Caco-2 (cell line): ENCODE results near the gene TAS1R2. TPM values are rescaled to one million over a fixed set of nuclear protein-coding genes. Genes with fewer than 3 reads are reported as not detected.

ENCODE experiments used
- BruUV-seq: library from RNA; stranded (reverse); fragments of 400-500 nt; replicated peaks from 2 replicates; lab custom pipeline; 2021; lab: Mats Ljungman, UMichigan
- CTCF ChIA-PET: fragments of 300-600 bp; sonication (Branson Sonifier 250); formaldehyde crosslinking; loops from one replicate; lab custom pipeline; 2022; ENCODE audit warnings: antibody characterized with exemption; lab: Charles Lee
- POLR2A ChIA-PET: fragments of 300-600 bp; sonication (Branson Sonifier 250); formaldehyde crosslinking; loops from one replicate; lab custom pipeline; 2022; ENCODE audit warnings: antibody characterized with exemption; lab: Charles Lee
- DNase-seq, 2 experiments: peaks; one replicate each; pipeline versions ENCODE4 v3.0.0 to v3.0.0-alpha.2; 2020 to 2022
- H3K27me3 ChIP-seq: replicated peaks from 2 replicates; pipeline ENCODE4 v1.6.0; 2011; ENCODE audit warnings: low read length; ENCODE audit not compliant: control insufficient read depth, insufficient read depth
- H3K36me3 ChIP-seq: 2 replicates; pipeline ENCODE4 v1.5.1; 2011; ENCODE audit warnings: low read length; ENCODE audit not compliant: control insufficient read depth, insufficient read depth
- H3K4me1 ChIP-seq: fragments of 250-450 bp; sonication (Bioruptor Pico); 2 replicates; pipeline ENCODE4 v1.5.1; 2020; ENCODE audit warnings: mild to moderate bottlenecking
- H3K4me3 ChIP-seq: 2 replicates; pipeline ENCODE4 v1.5.1; 2011; ENCODE audit warnings: low read depth, mild to moderate bottlenecking, control low read depth, low read length
- H3K9me3 ChIP-seq: fragments of 250-450 bp; sonication (Bioruptor Pico); 2 replicates; pipeline ENCODE4 v1.5.1; 2020; ENCODE audit warnings: mild to moderate bottlenecking, moderate library complexity
- H3K27ac Mint-ChIP-seq: one replicate; pipeline ENCODE4 v1.8.0; 2022; ENCODE audit warnings: mixed read lengths; ENCODE audit not compliant: unreplicated experiment
- H3K27me3 Mint-ChIP-seq: one replicate; pipeline ENCODE4 v1.8.0; 2022; ENCODE audit warnings: mixed read lengths; ENCODE audit not compliant: insufficient read depth, unreplicated experiment
- H3K36me3 Mint-ChIP-seq: one replicate; pipeline ENCODE4 v1.8.0; 2022; ENCODE audit warnings: mild to moderate bottlenecking, mixed read lengths; ENCODE audit not compliant: insufficient read depth, unreplicated experiment
- H3K4me1 Mint-ChIP-seq: one replicate; pipeline ENCODE4 v1.8.0; 2022; ENCODE audit warnings: low read depth, mixed read lengths; ENCODE audit not compliant: unreplicated experiment
- H3K4me3 Mint-ChIP-seq: one replicate; pipeline ENCODE4 v1.8.0; 2022; ENCODE audit warnings: mild to moderate bottlenecking, moderate library complexity, mixed read lengths; ENCODE audit not compliant: unreplicated experiment
- H3K9me3 Mint-ChIP-seq: one replicate; pipeline ENCODE4 v1.8.0; 2022; ENCODE audit warnings: mixed read lengths; ENCODE audit not compliant: unreplicated experiment
- intact Hi-C: fragments of 100-400 bp; cut with micrococcal nuclease; formaldehyde crosslinking; loops from one replicate; pipeline ENCODE4 v1.10.0; 2022; ENCODE audit not compliant: unreplicated experiment
- total RNA-seq: library from RNA; stranded (reverse); gene quantifications from 2 replicates; pipeline ENCODE4 v1.2.3, GENCODE V29; 2022
- TF ChIP-seq, protein P1 (sequence below), 2 experiments: fragments of 200-600 bp in 1 of 2; IDR thresholded peaks; 1 replicate in 1 of 2; 2 replicates in 1 of 2; pipeline versions ENCODE4 v1.5.1 to v1.8.0; 2011 to 2022; ENCODE audit warnings: antibody characterized with exemption in 1 of 2, control low read depth in 1 of 2, inconsistent platforms in 1 of 2, low read depth in 1 of 2, low read length in 1 of 2, mild to moderate bottlenecking in 1 of 2, moderate library complexity in 1 of 2; ENCODE audit not compliant: insufficient read depth in 1 of 2, severe bottlenecking in 1 of 2, unreplicated experiment in 1 of 2

The TAS1R2 gene
- total RNA-seq, 1 experiment from 2014 or later = not detected

DNA sequence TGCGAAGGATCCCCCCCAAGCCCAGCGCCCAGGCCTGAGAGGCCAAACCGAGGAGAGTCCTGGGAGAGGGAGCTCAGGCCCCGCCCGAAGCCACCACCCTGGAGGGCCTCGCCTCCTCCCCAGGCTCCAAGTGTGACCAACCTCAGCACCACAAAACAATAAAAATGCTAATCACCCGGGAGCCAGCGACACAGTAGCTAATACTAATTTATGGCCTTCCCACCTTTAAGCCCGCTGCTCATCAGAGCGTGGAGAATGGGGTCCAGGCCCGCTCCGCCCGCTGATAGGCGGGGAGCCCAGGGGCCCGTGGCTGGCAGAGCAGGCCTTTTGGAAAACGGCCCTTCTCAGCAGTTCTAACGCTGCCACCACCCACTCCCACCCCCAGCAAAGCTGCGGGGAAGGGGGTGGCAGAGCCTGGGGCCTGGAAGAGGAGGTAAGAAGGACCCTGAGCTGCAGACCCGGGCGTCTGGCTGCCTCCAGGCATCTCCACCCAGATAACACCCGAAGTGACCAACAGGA, 20.4 kb upstream of the TAS1R2 start:
- TF ChIP-seq, protein P1, sequence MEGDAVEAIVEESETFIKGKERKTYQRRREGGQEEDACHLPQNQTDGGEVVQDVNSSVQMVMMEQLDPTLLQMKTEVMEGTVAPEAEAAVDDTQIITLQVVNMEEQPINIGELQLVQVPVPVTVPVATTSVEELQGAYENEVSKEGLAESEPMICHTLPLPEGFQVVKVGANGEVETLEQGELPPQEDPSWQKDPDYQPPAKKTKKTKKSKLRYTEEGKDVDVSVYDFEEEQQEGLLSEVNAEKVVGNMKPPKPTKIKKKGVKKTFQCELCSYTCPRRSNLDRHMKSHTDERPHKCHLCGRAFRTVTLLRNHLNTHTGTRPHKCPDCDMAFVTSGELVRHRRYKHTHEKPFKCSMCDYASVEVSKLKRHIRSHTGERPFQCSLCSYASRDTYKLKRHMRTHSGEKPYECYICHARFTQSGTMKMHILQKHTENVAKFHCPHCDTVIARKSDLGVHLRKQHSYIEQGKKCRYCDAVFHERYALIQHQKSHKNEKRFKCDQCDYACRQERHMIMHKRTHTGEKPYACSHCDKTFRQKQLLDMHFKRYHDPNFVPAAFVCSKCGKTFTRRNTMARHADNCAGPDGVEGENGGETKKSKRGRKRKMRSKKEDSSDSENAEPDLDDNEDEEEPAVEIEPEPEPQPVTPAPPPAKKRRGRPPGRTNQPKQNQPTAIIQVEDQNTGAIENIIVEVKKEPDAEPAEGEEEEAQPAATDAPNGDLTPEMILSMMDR (IDR thresholded peaks at IDR 0.05; ENCODE audit: insufficient read depth in 1 of 2, low read depth in 1 of 2, low read length in 1 of 2, severe bottlenecking in 1 of 2, unreplicated experiment in 1 of 2) = no peak
- no peaks in the 10 kb centered on the region for H3K27me3 ChIP-seq
- BruUV-seq = no TSS peak
- no peaks in the 10 kb centered on the region for H3K4me1 ChIP-seq
- ChIA-PET POLR2A (no interaction called here), CTCF (no interaction called here)
- no peak overlapping the region for H3K4me3 ChIP-seq
- no peak for DNase-seq
- no peaks in the 10 kb centered on the region for H3K36me3 ChIP-seq
- no peaks in the 10 kb centered on the region for H3K9me3 ChIP-seq
- intact Hi-C loops = no loop called here
- no peaks in the 10 kb centered on the region for H3K27me3 Mint-ChIP-seq
- no peaks in the 10 kb centered on the region for H3K36me3 Mint-ChIP-seq
- H3K27ac Mint-ChIP-seq = no peak overlapping the region
- H3K9me3 Mint-ChIP-seq = no peaks in the 10 kb centered on the region
- H3K4me3 Mint-ChIP-seq = no peak overlapping the region
- H3K4me1 Mint-ChIP-seq = no peaks in the 10 kb centered on the region

DNA sequence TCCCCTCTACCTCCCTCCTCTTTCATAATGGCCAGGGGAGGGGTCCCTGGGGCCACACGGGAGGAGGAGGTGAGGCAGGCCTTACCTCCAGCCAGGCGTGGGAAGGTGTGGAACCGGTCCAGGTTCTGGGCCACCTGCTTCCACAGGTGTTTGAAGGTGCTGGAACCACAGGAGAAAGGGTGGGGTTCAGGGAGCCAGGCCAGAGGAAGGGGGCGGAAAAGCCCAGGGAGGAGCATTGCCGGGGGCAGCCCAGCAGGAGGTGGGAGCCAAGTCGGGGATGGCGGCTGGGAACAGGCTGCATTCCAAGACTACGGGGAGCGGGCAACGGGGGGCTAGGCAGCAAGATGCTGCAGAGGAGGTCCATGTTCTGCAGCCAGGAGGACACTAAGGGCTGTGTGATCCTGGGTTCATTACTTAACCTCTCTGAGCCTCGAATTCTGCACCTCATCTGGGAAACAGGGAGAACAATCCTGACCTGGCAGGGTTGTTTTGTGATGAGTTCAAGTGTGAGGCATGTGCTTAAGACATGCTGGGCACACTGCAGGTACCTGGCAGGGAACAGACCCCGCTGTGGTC, 19.8 kb upstream of the TAS1R2 start:
- POLR2A ChIA-PET = no interaction called here
- Histone ChIP-seq H3K36me3 (no peaks in the 10 kb centered on the region), H3K4me3 (no peak overlapping the region), H3K27me3 (no peaks in the 10 kb centered on the region), H3K4me1 (no peaks in the 10 kb centered on the region), H3K9me3 (no peaks in the 10 kb centered on the region)
- no peaks in the 10 kb centered on the region for H3K36me3 Mint-ChIP-seq
- H3K4me3 Mint-ChIP-seq = no peak overlapping the region
- H3K4me1 Mint-ChIP-seq = no peaks in the 10 kb centered on the region
- BruUV-seq = no TSS peak
- no peak overlapping the region for H3K27ac Mint-ChIP-seq
- TF ChIP-seq, protein P1 (IDR thresholded peaks at IDR 0.05; ENCODE audit: insufficient read depth in 1 of 2, low read depth in 1 of 2, low read length in 1 of 2, severe bottlenecking in 1 of 2, unreplicated experiment in 1 of 2) = no peak
- intact Hi-C loops = no loop called here
- CTCF ChIA-PET = no interaction called here
- no peaks in the 10 kb centered on the region for H3K9me3 Mint-ChIP-seq
- H3K27me3 Mint-ChIP-seq = no peaks in the 10 kb centered on the region
- no peak for DNase-seq

DNA sequence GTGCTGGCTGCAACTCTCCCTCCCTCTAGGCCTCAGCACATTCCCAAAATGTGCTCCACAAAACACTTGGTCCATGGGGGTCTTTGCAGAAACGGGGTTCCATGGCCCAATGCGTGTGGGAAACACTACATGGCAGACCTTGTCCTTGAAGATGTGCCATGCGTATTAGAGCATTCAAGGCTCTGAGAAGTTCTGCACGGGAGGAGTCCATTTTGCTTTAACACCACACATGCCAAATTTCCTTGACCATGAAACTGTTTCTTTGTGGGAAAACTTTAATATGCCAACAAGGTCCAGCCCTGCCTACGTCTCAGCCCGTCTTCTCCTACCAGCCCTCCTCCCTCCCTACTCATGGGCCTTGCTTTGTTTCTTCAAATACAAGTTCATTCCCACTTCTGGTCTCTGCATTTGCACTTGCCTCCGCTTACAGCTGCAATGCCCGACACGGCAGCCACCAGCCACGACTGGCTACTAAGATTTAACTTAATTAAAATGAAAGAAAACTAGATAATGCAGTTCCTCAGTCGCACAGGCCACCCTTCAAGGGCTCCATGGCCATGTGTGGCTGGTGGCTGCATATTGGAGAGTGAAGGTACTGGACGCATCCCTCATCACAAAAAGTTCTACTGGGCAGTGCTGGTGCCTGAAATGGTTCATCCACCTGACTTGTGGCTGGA, 19.2 kb upstream of the TAS1R2 start:
- Histone ChIP-seq H3K4me3 (no peak overlapping the region), H3K4me1 (no peaks in the 10 kb centered on the region), H3K36me3 (no peaks in the 10 kb centered on the region), H3K9me3 (no peaks in the 10 kb centered on the region), H3K27me3 (no peaks in the 10 kb centered on the region)
- BruUV-seq = no TSS peak
- CTCF ChIA-PET = no interaction called here
- POLR2A ChIA-PET = no interaction called here
- TF ChIP-seq, protein P1 (IDR thresholded peaks at IDR 0.05; ENCODE audit: insufficient read depth in 1 of 2, low read depth in 1 of 2, low read length in 1 of 2, severe bottlenecking in 1 of 2, unreplicated experiment in 1 of 2) = no peak
- H3K27me3 Mint-ChIP-seq = no peaks in the 10 kb centered on the region
- H3K27ac Mint-ChIP-seq = no peak overlapping the region
- H3K4me1 Mint-ChIP-seq = no peaks in the 10 kb centered on the region
- no peak for DNase-seq
- H3K9me3 Mint-ChIP-seq = no peaks in the 10 kb centered on the region
- H3K36me3 Mint-ChIP-seq = no peaks in the 10 kb centered on the region
- no peak overlapping the region for H3K4me3 Mint-ChIP-seq
- intact Hi-C loops = no loop called here
